CD4-positive, CD25-positive, alpha-beta regulatory T cell (primary cell): Measurements from ENCODE around the gene APOL2. TPM values are rescaled to one million over a fixed set of nuclear protein-coding genes. Genes with fewer than 3 reads are reported as not detected.

ENCODE experiments used
- ATAC-seq, 2 donors: fragments of 150-1000 bp; cut with Tn5 transposase; one replicate each; pipeline ENCODE4 v1.10.0; 2021; ENCODE audit warnings: low read depth in 2 of 2, moderate number of reproducible peaks in 2 of 2, moderate library complexity in 1 of 2
- DNase-seq, 3 donors: peaks; one replicate each; pipeline versions ENCODE4 v3.0.0 to v3.0.0-alpha.2; 2012 to 2022; ENCODE audit warnings: mixed read lengths in 1 of 3
- H3K27ac ChIP-seq: one replicate; pipeline ENCODE4 v1.7.0; 2013; ENCODE audit warnings: mild to moderate bottlenecking, low read length; ENCODE audit not compliant: insufficient read depth, poor library complexity, severe bottlenecking
- H3K27me3 ChIP-seq: one replicate; pipeline ENCODE4 v1.7.0; 2013; ENCODE audit warnings: low read length; ENCODE audit not compliant: control insufficient read depth, insufficient read depth
- H3K36me3 ChIP-seq: one replicate; pipeline ENCODE4 v1.7.0; 2013; ENCODE audit warnings: mild to moderate bottlenecking, low read length, moderate library complexity; ENCODE audit not compliant: control insufficient read depth, insufficient read depth
- H3K4me1 ChIP-seq: 2 replicates; pipeline ENCODE4 v1.7.0; 2013; ENCODE audit warnings: mild to moderate bottlenecking, low read length; ENCODE audit not compliant: insufficient read depth, control insufficient read depth, poor library complexity, severe bottlenecking
- H3K4me3 ChIP-seq: one replicate; pipeline ENCODE4 v1.7.0; 2013; ENCODE audit warnings: low read depth, mild to moderate bottlenecking, low read length, moderate library complexity
- H3K9me3 ChIP-seq, 2 experiments: 1 replicate in 1 of 2; 2 replicates in 1 of 2; pipeline ENCODE4 v1.7.0; 2013; ENCODE audit warnings: low read length in 2 of 2, mild to moderate bottlenecking in 1 of 2, moderate library complexity in 1 of 2; ENCODE audit not compliant: control insufficient read depth in 2 of 2
- H3K27ac Mint-ChIP-seq, 3 donors: one replicate each; pipeline ENCODE4 v1.8.0; 2020 to 2022; ENCODE audit warnings: mild to moderate bottlenecking in 3 of 3, mixed read lengths in 3 of 3, moderate library complexity in 2 of 3
- H3K27me3 Mint-ChIP-seq: one replicate; pipeline ENCODE4 v1.8.0; 2022; ENCODE audit warnings: mild to moderate bottlenecking, mixed read lengths
- H3K36me3 Mint-ChIP-seq: one replicate; pipeline ENCODE4 v1.8.0; 2020; ENCODE audit warnings: mixed read lengths
- H3K4me1 Mint-ChIP-seq, 4 donors: one replicate each; pipeline ENCODE4 v1.8.0; 2020 to 2022; ENCODE audit warnings: mixed read lengths in 4 of 4, mild to moderate bottlenecking in 1 of 4
- H3K4me3 Mint-ChIP-seq, 4 donors: one replicate each; pipeline ENCODE4 v1.8.0; 2020 to 2022; ENCODE audit warnings: mild to moderate bottlenecking in 4 of 4, mixed read lengths in 4 of 4, moderate library complexity in 3 of 4
- H3K9me3 Mint-ChIP-seq, 7 donors: one replicate each; pipeline ENCODE4 v1.8.0; 2020 to 2022; ENCODE audit warnings: mixed read lengths in 7 of 7, mild to moderate bottlenecking in 3 of 7, moderate library complexity in 2 of 7
- polyA plus RNA-seq, 4 donors: library from polyadenylated mRNA; unstranded; fragments of 300-500 nt; fragmentation: Illumina TruSeq; gene quantifications; one replicate each; pipeline ENCODE4 v1.2.3, GENCODE V29; 2021
- total RNA-seq: library from RNA; stranded (reverse); gene quantifications from one replicate; pipeline ENCODE4 v1.2.3, GENCODE V29; 2022

Gene APOL2
- total and polyA plus RNA-seq, 5 donors from 2014 or later: 18.8 to 69.7 (median 22.3) TPM

DNA sequence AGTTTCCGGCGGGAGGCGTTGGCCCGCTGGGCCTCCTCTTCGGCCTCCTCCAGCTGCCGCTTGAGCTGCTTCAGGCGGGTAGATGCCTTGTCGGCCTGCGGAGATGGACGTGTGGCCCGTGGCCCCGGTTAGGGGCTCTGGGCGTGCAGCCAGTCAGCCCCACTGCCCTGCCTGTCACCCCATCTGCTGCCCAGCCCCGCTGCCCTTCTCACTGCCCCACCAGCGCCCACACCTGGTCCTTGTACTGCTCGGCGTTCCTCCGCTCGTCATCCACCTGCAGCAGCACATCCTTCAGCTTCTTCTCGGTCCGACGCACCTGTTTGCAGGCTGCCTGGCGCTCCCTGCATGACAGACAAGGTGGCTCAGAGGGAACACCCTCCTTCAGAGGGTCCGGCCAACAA is 44.8 kb upstream of the APOL2 start:
- Mint-ChIP-seq H3K36me3 (peaks cover 29% of the 10 kb centered on the region), H3K4me3 (peak overlapping the region in 1 of 4 donors; percentile 31), H3K27ac (no peak overlapping the region), H3K27me3 (peaks cover 5% of the 10 kb centered on the region), H3K4me1 (peaks cover 5 to 19% (median 10%) of the 10 kb centered on the region in 4 donors), H3K9me3 (peaks cover 0 to 1% (median 0%) of the 10 kb centered on the region in 7 donors)
- H3K4me3 ChIP-seq: no peak overlapping the region
- no peaks in the 10 kb centered on the region for H3K27me3 ChIP-seq
- DNase-seq (no peak), ATAC-seq (no peak)
- no peak overlapping the region for H3K27ac ChIP-seq
- H3K4me1 ChIP-seq: peaks cover 4% of the 10 kb centered on the region
- H3K36me3 ChIP-seq: peaks cover 81% of the 10 kb centered on the region
- no peaks in the 10 kb centered on the region for H3K9me3 ChIP-seq

GRCh38 chr22:36282328-36282831 is 43.1 kb upstream of the APOL2 start:
- H3K27ac ChIP-seq: no peak overlapping the region
- H3K36me3 ChIP-seq: peaks cover 64% of the 10 kb centered on the region
- peaks cover 7 to 20% (median 14%) of the 10 kb centered on the region in 4 donors for H3K4me1 Mint-ChIP-seq
- H3K36me3 Mint-ChIP-seq: peaks cover 29% of the 10 kb centered on the region
- H3K9me3 Mint-ChIP-seq: peaks cover 0 to 1% (median 0%) of the 10 kb centered on the region in 7 donors
- ATAC-seq: no peak
- no peaks in the 10 kb centered on the region for H3K27me3 ChIP-seq
- H3K27me3 Mint-ChIP-seq: peaks cover 5% of the 10 kb centered on the region
- H3K9me3 ChIP-seq: no peaks in the 10 kb centered on the region
- peak overlapping the region in 1 of 4 donors; percentile 47 for H3K4me3 Mint-ChIP-seq
- H3K4me3 ChIP-seq: no peak overlapping the region
- no peak overlapping the region for H3K27ac Mint-ChIP-seq
- peaks cover 7% of the 10 kb centered on the region for H3K4me1 ChIP-seq
- DNase-seq: no peak

DNA sequence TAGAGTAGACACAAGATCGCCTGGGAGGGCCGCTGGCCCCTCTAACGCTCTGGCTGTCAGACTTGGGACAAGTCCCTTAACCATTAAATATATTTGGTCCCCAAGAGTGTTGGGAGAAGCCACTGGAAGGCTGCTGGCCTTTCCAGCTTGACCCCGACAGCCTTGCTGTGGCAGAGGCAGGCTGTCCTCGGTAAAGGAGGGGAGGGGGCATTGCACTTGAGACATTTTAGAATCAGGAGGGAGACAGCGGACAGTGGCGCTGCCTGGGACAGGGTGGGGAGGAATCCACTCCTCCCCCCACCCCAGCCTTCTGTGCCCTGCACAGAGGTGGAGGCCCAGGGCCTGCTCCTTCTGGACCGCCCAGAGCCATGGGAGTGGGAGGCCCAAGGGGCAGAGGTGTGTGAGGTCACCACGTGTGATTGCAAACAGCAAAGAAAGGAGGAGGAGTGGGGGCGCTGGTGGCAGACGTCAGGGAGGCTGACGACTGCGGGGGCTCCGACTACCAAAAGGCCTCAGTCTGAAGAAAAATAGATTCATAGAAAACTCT is 42.5 kb upstream of the APOL2 start:
- H3K4me3 Mint-ChIP-seq: peak overlapping the region in 1 of 4 donors; percentile 47
- Histone ChIP-seq H3K9me3 (no peaks in the 10 kb centered on the region), H3K27ac (no peak overlapping the region), H3K4me1 (peaks cover 10% of the 10 kb centered on the region), H3K36me3 (peaks cover 60% of the 10 kb centered on the region), H3K27me3 (no peaks in the 10 kb centered on the region), H3K4me3 (no peak overlapping the region)
- peak overlapping the region in 1 of 3 donors; percentile 20 for H3K27ac Mint-ChIP-seq
- peaks cover 7 to 20% (median 9%) of the 10 kb centered on the region in 4 donors for H3K4me1 Mint-ChIP-seq
- peaks cover 0 to 4% (median 0%) of the 10 kb centered on the region in 7 donors for H3K9me3 Mint-ChIP-seq
- ATAC-seq: no peak
- peaks cover 25% of the 10 kb centered on the region for H3K36me3 Mint-ChIP-seq
- no peak for DNase-seq
- peaks cover 4% of the 10 kb centered on the region for H3K27me3 Mint-ChIP-seq

DNA sequence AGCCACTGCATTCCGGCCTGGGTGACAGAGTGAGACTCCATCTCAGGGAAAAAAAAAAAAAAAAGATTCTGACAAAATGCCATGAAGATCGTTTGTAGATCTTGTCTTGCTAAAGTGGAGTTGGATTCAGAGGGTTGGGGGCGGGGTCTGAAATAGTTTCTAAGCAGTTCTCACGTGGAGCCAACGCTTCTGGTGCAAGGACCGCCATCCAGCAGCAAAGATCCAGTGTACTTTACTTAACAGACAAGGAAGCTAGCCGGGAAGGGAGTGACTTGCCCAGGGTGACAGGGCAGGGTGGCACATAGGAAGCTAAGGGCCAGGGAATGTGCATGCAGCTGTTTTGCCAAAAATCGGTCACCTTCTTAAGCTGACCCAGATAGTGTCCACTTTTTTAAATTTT is 41.1 kb upstream of the APOL2 start:
- H3K27me3 Mint-ChIP-seq: no peaks in the 10 kb centered on the region
- ATAC-seq (no peak), DNase-seq (no peak)
- H3K9me3 ChIP-seq: no peaks in the 10 kb centered on the region
- H3K36me3 ChIP-seq: peaks cover 45% of the 10 kb centered on the region
- H3K27ac ChIP-seq: no peak overlapping the region
- peak overlapping the region in 1 of 3 donors; percentile 91 for H3K27ac Mint-ChIP-seq
- peaks cover 18% of the 10 kb centered on the region for H3K36me3 Mint-ChIP-seq
- H3K4me3 ChIP-seq: no peak overlapping the region
- H3K9me3 Mint-ChIP-seq: peaks cover 0 to 3% (median 0%) of the 10 kb centered on the region in 7 donors
- H3K4me3 Mint-ChIP-seq: no peak overlapping the region
- peaks cover 5 to 21% (median 8%) of the 10 kb centered on the region in 4 donors for H3K4me1 Mint-ChIP-seq
- H3K4me1 ChIP-seq: peaks cover 10% of the 10 kb centered on the region
- H3K27me3 ChIP-seq: no peaks in the 10 kb centered on the region

- H3K27ac ChIP-seq: no peak overlapping the region
- no peak overlapping the region for H3K4me3 Mint-ChIP-seq
- H3K4me1 ChIP-seq: peaks cover 10% of the 10 kb centered on the region
- no peaks in the 10 kb centered on the region for H3K27me3 ChIP-seq
- no peaks in the 10 kb centered on the region for H3K27me3 Mint-ChIP-seq
- peaks cover 5 to 19% (median 8%) of the 10 kb centered on the region in 4 donors for H3K4me1 Mint-ChIP-seq
- ATAC-seq: no peak
- peaks cover 0 to 3% (median 0%) of the 10 kb centered on the region in 7 donors for H3K9me3 Mint-ChIP-seq
- no peak for DNase-seq
- H3K27ac Mint-ChIP-seq: peak overlapping the region in 1 of 3 donors; percentile 64
- H3K4me3 ChIP-seq: no peak overlapping the region
- peaks cover 16% of the 10 kb centered on the region for H3K36me3 Mint-ChIP-seq
- H3K9me3 ChIP-seq: no peaks in the 10 kb centered on the region
- peaks cover 34% of the 10 kb centered on the region for H3K36me3 ChIP-seq
Observed at GRCh38 chr22:36279219-36279666, 39.9 kb upstream of the APOL2 start.

GRCh38 chr22:36277482-36278291 is 38.4 kb upstream of the APOL2 start:
- peaks cover 10% of the 10 kb centered on the region for H3K4me1 ChIP-seq
- DNase-seq (peak; percentile 42 to 80 (median 61)), ATAC-seq (peak; percentile 77 to 78)
- H3K36me3 ChIP-seq: peaks cover 18% of the 10 kb centered on the region
- peak overlapping the region; percentile 41 for H3K27ac ChIP-seq
- Mint-ChIP-seq H3K9me3 (peaks cover 0 to 3% (median 0%) of the 10 kb centered on the region in 7 donors), H3K36me3 (peaks cover 10% of the 10 kb centered on the region), H3K27me3 (no peaks in the 10 kb centered on the region), H3K4me1 (peaks cover 5 to 18% (median 8%) of the 10 kb centered on the region in 4 donors), H3K4me3 (peak overlapping the region in 2 of 4 donors; percentile 44 to 55), H3K27ac (peak overlapping the region in 2 of 3 donors; percentile 40 to 92)
- no peaks in the 10 kb centered on the region for H3K9me3 ChIP-seq
- H3K4me3 ChIP-seq: no peak overlapping the region
- H3K27me3 ChIP-seq: no peaks in the 10 kb centered on the region

- H3K27ac Mint-ChIP-seq: no peak overlapping the region
- DNase-seq (no peak), ATAC-seq (no peak)
- Histone ChIP-seq H3K4me1 (peaks cover 10% of the 10 kb centered on the region), H3K27me3 (no peaks in the 10 kb centered on the region), H3K4me3 (no peak overlapping the region), H3K9me3 (no peaks in the 10 kb centered on the region), H3K36me3 (no peaks in the 10 kb centered on the region), H3K27ac (no peak overlapping the region)
- H3K36me3 Mint-ChIP-seq: no peaks in the 10 kb centered on the region
- H3K4me3 Mint-ChIP-seq: no peak overlapping the region
- H3K9me3 Mint-ChIP-seq: peaks cover 0 to 3% (median 0%) of the 10 kb centered on the region in 7 donors
- H3K27me3 Mint-ChIP-seq: no peaks in the 10 kb centered on the region
- H3K4me1 Mint-ChIP-seq: peaks cover 5 to 18% (median 7%) of the 10 kb centered on the region in 4 donors
Observed at GRCh38 chr22:36274531-36274930, 35.2 kb upstream of the APOL2 start.
